ENCODE results near the gene PNPLA7.

DNA sequence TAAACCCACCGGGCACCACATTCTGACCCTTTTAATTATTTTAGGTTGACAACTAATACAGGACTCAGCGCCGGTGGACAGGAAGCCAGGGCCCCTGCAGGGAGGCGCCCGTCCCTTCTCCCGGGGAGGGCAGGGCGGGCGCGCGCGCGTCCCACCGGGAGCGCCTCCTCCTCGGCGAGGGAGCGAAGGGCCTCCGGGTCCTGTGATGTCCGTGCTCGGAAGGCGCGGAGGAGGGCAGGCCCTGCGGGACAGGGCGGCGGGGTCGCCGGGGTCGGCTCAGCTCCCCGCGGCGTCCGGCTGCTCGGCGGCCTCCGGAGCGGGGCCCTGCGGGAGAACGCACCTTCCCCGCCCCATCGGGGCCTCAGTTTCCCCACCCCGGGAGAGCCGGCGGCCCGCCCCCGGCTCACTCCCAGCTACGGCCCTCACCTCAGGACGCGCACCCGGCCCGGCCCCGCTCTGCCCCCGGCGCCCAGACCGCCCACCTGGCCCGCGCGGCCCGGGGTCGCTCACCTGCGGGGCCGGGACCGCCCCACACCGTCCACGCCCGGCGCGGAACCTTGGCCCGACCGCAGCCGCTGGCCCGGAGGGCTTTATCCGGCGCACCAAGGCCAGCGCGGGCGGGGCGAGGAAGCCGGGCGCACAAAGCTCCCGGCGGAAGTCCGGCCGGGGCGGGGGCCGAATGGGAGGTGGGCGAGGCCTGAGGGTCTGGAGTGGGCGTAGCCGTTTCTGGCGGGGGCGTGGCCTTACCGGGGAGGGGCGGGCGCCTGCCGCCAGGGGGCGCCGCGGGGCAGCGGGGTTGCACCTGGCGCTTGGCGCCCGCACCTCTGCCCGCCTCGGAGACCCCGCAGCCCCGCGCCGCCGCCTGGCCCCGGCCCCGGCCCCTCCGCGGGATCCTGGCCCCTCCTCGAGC lies 127.3 kb downstream of the PNPLA7 start, which contains the start of the genes EXD3 and NOXA1:
- no peak for TF ChIP-seq POLR2A (IDR thresholded peaks at IDR 0.05; ENCODE audit: insufficient read depth in 1 of 2, low read depth in 2 of 2, low read length in 2 of 2)
- no peak for TF ChIP-seq SP1 (IDR thresholded peaks at IDR 0.05)
- TF ChIP-seq SP1 (CRISPR knock-in tag; IDR thresholded peaks at IDR 0.05): peak; percentile 81
- TF ChIP-seq DBP (CRISPR knock-in tag; IDR thresholded peaks at IDR 0.05; ENCODE audit: not compliant biosample characterization): no peak

Measured in HepG2 (cell line).